CD14-positive monocyte (primary cell): ENCODE results near the gene STK4. TPM values are rescaled to one million over a fixed set of nuclear protein-coding genes. Genes with fewer than 3 reads are reported as not detected.

Experiments used
- DNase-seq, 3 donors: peaks; one replicate each; pipeline ENCODE4 v3.0.0-alpha.2; 2011 to 2022
- H2AFZ ChIP-seq: 2 replicates; pipeline ENCODE4 v1.6.0; 2012; ENCODE audit warnings: mild to moderate bottlenecking, low read depth, low read length, inconsistent platforms; ENCODE audit not compliant: insufficient read depth, poor library complexity, severe bottlenecking
- H3K27ac ChIP-seq, 2 donors: 1 replicate in 1 of 2; 2 replicates in 1 of 2; pipeline ENCODE4 v1.5.1; 2012 to 2013; ENCODE audit warnings: low read length in 2 of 2, control low read depth in 1 of 2, inconsistent platforms in 1 of 2, low read depth in 1 of 2, mild to moderate bottlenecking in 1 of 2
- H3K27me3 ChIP-seq, 2 donors: one replicate each; pipeline versions ENCODE4 v1.6.0 to v1.6.1; 2011 to 2013; ENCODE audit warnings: low read length in 2 of 2; ENCODE audit not compliant: control insufficient read depth in 2 of 2, insufficient read depth in 2 of 2
- H3K36me3 ChIP-seq, 2 donors: replicated peaks in 1 of 2; 1 replicate in 1 of 2; 2 replicates in 1 of 2; pipeline versions ENCODE4 v1.5.1 to v1.6.1; 2012 to 2013; ENCODE audit warnings: low read length in 2 of 2, control low read depth in 1 of 2, inconsistent platforms in 1 of 2, mild to moderate bottlenecking in 1 of 2; ENCODE audit not compliant: insufficient read depth in 2 of 2, control insufficient read depth in 1 of 2
- H3K4me1 ChIP-seq, 2 donors: 1 replicate in 1 of 2; 2 replicates in 1 of 2; pipeline versions ENCODE4 v1.5.1 to v1.6.1; 2012 to 2013; ENCODE audit warnings: low read length in 2 of 2, control low read depth in 1 of 2, inconsistent platforms in 1 of 2, mild to moderate bottlenecking in 1 of 2, moderate library complexity in 1 of 2; ENCODE audit not compliant: insufficient read depth in 2 of 2, control insufficient read depth in 1 of 2
- H3K4me2 ChIP-seq: replicated peaks from 2 replicates; pipeline ENCODE3; 2012; ENCODE audit warnings: low read length, moderate library complexity, mild to moderate bottlenecking; ENCODE audit not compliant: poor library complexity, severe bottlenecking; ENCODE audit errors: extremely low read depth
- H3K4me3 ChIP-seq, 3 experiments: fragments of 200-600 bp in 1 of 3; sonication (generic) in 1 of 3; replicated peaks in 1 of 3; 1 replicate in 2 of 3; 2 replicates in 1 of 3; pipeline ENCODE4 v1.5.1; 2011 to 2013; ENCODE audit warnings: low read length in 3 of 3, mild to moderate bottlenecking in 3 of 3, control low read depth in 2 of 3, low read depth in 2 of 3, inconsistent platforms in 1 of 3, moderate library complexity in 1 of 3
- H3K79me2 ChIP-seq: 2 replicates; pipeline ENCODE4 v1.6.0; 2012; ENCODE audit warnings: mild to moderate bottlenecking, control low read depth, inconsistent platforms, low read length, moderate library complexity; ENCODE audit not compliant: insufficient read depth
- H3K9ac ChIP-seq: 2 replicates; pipeline ENCODE4 v1.6.0; 2017; ENCODE audit warnings: low read length, mild to moderate bottlenecking; ENCODE audit not compliant: insufficient read depth, poor library complexity, severe bottlenecking
- H3K9me3 ChIP-seq, 2 donors: replicated peaks in 1 of 2; 1 replicate in 1 of 2; 2 replicates in 1 of 2; pipeline versions ENCODE4 v1.5.1 to v1.6.1; 2012 to 2013; ENCODE audit warnings: low read length in 2 of 2, control low read depth in 1 of 2; ENCODE audit not compliant: control insufficient read depth in 1 of 2, insufficient read depth in 1 of 2
- H4K20me1 ChIP-seq: 2 replicates; pipeline ENCODE4 v1.6.0; 2012; ENCODE audit warnings: mild to moderate bottlenecking, low read length, control low read depth, moderate library complexity; ENCODE audit not compliant: insufficient read depth
- H3K27ac Mint-ChIP-seq, 7 donors: one replicate each; pipeline ENCODE4 v1.8.0; 2020; ENCODE audit warnings: mild to moderate bottlenecking in 7 of 7, mixed read lengths in 7 of 7, moderate library complexity in 6 of 7, inconsistent platforms in 2 of 7
- H3K27me3 Mint-ChIP-seq, 3 donors: one replicate each; pipeline ENCODE4 v1.8.0; 2021 to 2022; ENCODE audit warnings: low read depth in 3 of 3, mild to moderate bottlenecking in 3 of 3, mixed read lengths in 3 of 3, moderate library complexity in 3 of 3, inconsistent platforms in 1 of 3
- H3K36me3 Mint-ChIP-seq, 2 donors: one replicate each; pipeline ENCODE4 v1.8.0; 2020; ENCODE audit warnings: mixed read lengths in 2 of 2, inconsistent platforms in 1 of 2, mild to moderate bottlenecking in 1 of 2
- H3K4me1 Mint-ChIP-seq: one replicate; pipeline ENCODE4 v1.8.0; 2020; ENCODE audit warnings: mild to moderate bottlenecking, mixed read lengths
- H3K4me3 Mint-ChIP-seq, 2 donors: one replicate each; pipeline ENCODE4 v1.8.0; 2020; ENCODE audit warnings: mild to moderate bottlenecking in 2 of 2, mixed read lengths in 2 of 2, moderate library complexity in 1 of 2
- H3K9me3 Mint-ChIP-seq, 7 donors: one replicate each; pipeline ENCODE4 v1.8.0; 2020 to 2022; ENCODE audit warnings: mixed read lengths in 7 of 7, mild to moderate bottlenecking in 6 of 7, moderate library complexity in 6 of 7, inconsistent platforms in 2 of 7
- WGBS: methylation state at CpG from one replicate; pipeline ENCODE4 v1.1.5; 2013; ENCODE audit warnings: missing lambda C conversion rate; ENCODE audit not compliant: insufficient coverage; 5-methylcytosine and 5-hydroxymethylcytosine counted together
- intact Hi-C, 2 donors: fragments of 100-400 bp; cut with micrococcal nuclease; formaldehyde crosslinking; loops; one replicate each; pipeline versions ENCODE4 v1.15.0 to v1.15.1; 2023
- polyA plus RNA-seq, 3 donors: library from polyadenylated mRNA; depleted of rRNA in 1 of 3; unstranded in 2 of 3; stranded (reverse) in 1 of 3; fragments of 300-500 nt in 2 of 3; fragments of >200 nt in 1 of 3; fragmentation: Illumina TruSeq in 2 of 3; gene quantifications; 1 replicate in 2 of 3; 2 replicates in 1 of 3; pipeline ENCODE4 v1.2.3, GENCODE V29; 2012 to 2021
- TF ChIP-seq, protein P1 (sequence below): fragments of 200-600 bp; IDR thresholded peaks from one replicate; pipeline ENCODE4 v1.8.0; 2022; ENCODE audit warnings: antibody characterized with exemption, mild to moderate bottlenecking

The STK4 gene
- polyA plus RNA-seq, 3 donors = 53.0 to 123 (median 69.9) TPM

GRCh38 chr20:45041464-45042337, 75.4 kb downstream of the STK4 start:
- 10% methylated on average over 2 of the region's 5 CpGs for WGBS
- TF ChIP-seq, protein P1, sequence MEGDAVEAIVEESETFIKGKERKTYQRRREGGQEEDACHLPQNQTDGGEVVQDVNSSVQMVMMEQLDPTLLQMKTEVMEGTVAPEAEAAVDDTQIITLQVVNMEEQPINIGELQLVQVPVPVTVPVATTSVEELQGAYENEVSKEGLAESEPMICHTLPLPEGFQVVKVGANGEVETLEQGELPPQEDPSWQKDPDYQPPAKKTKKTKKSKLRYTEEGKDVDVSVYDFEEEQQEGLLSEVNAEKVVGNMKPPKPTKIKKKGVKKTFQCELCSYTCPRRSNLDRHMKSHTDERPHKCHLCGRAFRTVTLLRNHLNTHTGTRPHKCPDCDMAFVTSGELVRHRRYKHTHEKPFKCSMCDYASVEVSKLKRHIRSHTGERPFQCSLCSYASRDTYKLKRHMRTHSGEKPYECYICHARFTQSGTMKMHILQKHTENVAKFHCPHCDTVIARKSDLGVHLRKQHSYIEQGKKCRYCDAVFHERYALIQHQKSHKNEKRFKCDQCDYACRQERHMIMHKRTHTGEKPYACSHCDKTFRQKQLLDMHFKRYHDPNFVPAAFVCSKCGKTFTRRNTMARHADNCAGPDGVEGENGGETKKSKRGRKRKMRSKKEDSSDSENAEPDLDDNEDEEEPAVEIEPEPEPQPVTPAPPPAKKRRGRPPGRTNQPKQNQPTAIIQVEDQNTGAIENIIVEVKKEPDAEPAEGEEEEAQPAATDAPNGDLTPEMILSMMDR = no peak
- Histone ChIP-seq H3K36me3 (peaks cover 28 to 69% of the 10 kb centered on the region in 2 donors), H3K4me3 (no peak overlapping the region), H3K9ac (no peak overlapping the region), H3K27me3 (no peaks in the 10 kb centered on the region), H3K4me2 (no peak overlapping the region), H3K79me2 (peaks cover 89% of the 10 kb centered on the region), H3K27ac (peak overlapping the region in 1 of 2 donors; percentile 77), H4K20me1 (peaks cover 94% of the 10 kb centered on the region), H3K9me3 (no peaks in the 10 kb centered on the region), H3K4me1 (peaks cover 37 to 58% of the 10 kb centered on the region in 2 donors), H2AFZ (no peak overlapping the region)
- Mint-ChIP-seq H3K9me3 (peaks cover 0 to 5% (median 3%) of the 10 kb centered on the region in 7 donors), H3K4me3 (no peak overlapping the region), H3K4me1 (peaks cover 49% of the 10 kb centered on the region), H3K27me3 (no peaks in the 10 kb centered on the region), H3K36me3 (peaks cover 34 to 49% of the 10 kb centered on the region in 2 donors), H3K27ac (peak overlapping the region in 4 of 7 donors; percentile 5 to 79 (median 33))
- intact Hi-C loops = loop anchor here in 1 of 2 donors (10.0 kb wide), 1 partner anchor 53 kb away; no protein-coding TSS in a partner anchor
- DNase-seq = peak in 2 of 3 donors; percentile 9 to 37

DNA sequence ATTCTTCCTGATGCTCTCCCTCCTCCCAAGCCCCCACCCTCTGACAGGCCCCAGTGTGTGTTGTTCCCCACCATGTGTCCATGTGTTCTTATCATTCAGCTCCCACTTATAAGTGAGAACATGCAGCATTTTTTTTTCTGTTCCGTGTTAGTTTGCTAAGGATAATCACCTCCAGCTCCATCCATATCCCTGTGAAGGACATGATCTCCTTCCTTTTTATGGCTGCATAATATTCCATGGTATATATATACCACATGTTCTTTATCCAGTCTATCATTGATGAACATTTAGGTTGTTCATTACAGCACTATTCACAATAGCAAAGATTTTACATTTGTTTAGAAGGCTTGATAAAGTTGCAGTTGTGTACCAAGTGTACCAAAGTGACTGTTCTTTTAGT, 76.7 kb downstream of the STK4 start:
- TF ChIP-seq, protein P1 = no peak
- peaks cover 34 to 69% of the 10 kb centered on the region in 2 donors for H3K36me3 ChIP-seq
- no peaks in the 10 kb centered on the region for H3K27me3 ChIP-seq
- Mint-ChIP-seq H3K4me1 (peaks cover 45% of the 10 kb centered on the region), H3K36me3 (peaks cover 44 to 50% of the 10 kb centered on the region in 2 donors), H3K27me3 (no peaks in the 10 kb centered on the region), H3K4me3 (no peak overlapping the region), H3K9me3 (peaks cover 0 to 5% (median 3%) of the 10 kb centered on the region in 7 donors), H3K27ac (peak overlapping the region in 1 of 7 donors; percentile 26)
- H3K27ac ChIP-seq = peak overlapping the region in 1 of 2 donors; percentile 49
- no peak overlapping the region for H3K4me3 ChIP-seq
- no peak overlapping the region for H3K9ac ChIP-seq
- H3K4me1 ChIP-seq = peaks cover 37 to 55% of the 10 kb centered on the region in 2 donors
- no peak overlapping the region for H2AFZ ChIP-seq
- no peak overlapping the region for H3K4me2 ChIP-seq
- no peak for DNase-seq
- intact Hi-C loops = loop anchor here in 1 of 2 donors (10.0 kb wide), 1 partner anchor 52 kb away; no protein-coding TSS in a partner anchor
- peaks cover 95% of the 10 kb centered on the region for H4K20me1 ChIP-seq
- WGBS = no CpG with 5 or more reads among the region's 1 CpG
- H3K79me2 ChIP-seq = peaks cover 88% of the 10 kb centered on the region
- no peaks in the 10 kb centered on the region for H3K9me3 ChIP-seq
